SK-N-SH (cell line): Measurements from ENCODE around the gene SRRT. TPM values are rescaled to one million over a fixed set of nuclear protein-coding genes. Genes with fewer than 3 reads are reported as not detected.
"Not testable (repeated sequence)": the region's sequence is repeated elsewhere in the genome, so short reads cannot be mapped to it uniquely, and the experiment has no call there.

ENCODE experiments used
- CTCF ChIA-PET: fragments of 300-600, 350-600 bp; formaldehyde crosslinking; extraction: SDS; loops from one replicate; lab custom pipeline; 2021; lab: Yijun Ruan, JAX
- POLR2A ChIA-PET: fragments of 350-600 bp; sonication (Branson Sonifier 250); formaldehyde crosslinking; extraction: SDS; loops from one replicate; lab custom pipeline; 2020; ENCODE audit warnings: antibody characterized with exemption, inconsistent platforms; lab: Yijun Ruan, JAX
- DNase-seq: peaks from one replicate; pipeline ENCODE4 v3.0.0; 2012
- H2AFZ ChIP-seq: fragments of 200-600 bp; sonication (generic); 2 replicates; pipeline ENCODE4 v1.8.1; 2016; ENCODE audit warnings: antibody characterized with exemption, mild to moderate bottlenecking, low read depth
- H3F3A ChIP-seq: fragments of 200-600 bp; sonication (generic); replicated peaks from 2 replicates; pipeline ENCODE3; 2016; ENCODE audit warnings: antibody characterized with exemption, mild to moderate bottlenecking; ENCODE audit not compliant: insufficient read depth
- H3K27ac ChIP-seq, 2 experiments: fragments of 200-500 bp in 1 of 2; fragments of 200-600 bp in 1 of 2; sonication (Bioruptor generic) in 1 of 2; sonication (generic), shearing (Covaris generic) in 1 of 2; 2 replicates each; pipeline versions ENCODE4 v1.5.1 to v1.6.1; 2014 to 2016; ENCODE audit warnings: low read depth in 2 of 2, inconsistent platforms in 1 of 2, low read length in 1 of 2, mild to moderate bottlenecking in 1 of 2, mixed read lengths in 1 of 2
- H3K27me3 ChIP-seq: fragments of 200-600 bp; sonication (generic), shearing (Covaris generic); 2 replicates; pipeline ENCODE4 v1.6.1; 2016; ENCODE audit warnings: mixed run types; ENCODE audit not compliant: insufficient read depth
- H3K36me3 ChIP-seq, 2 experiments: fragments of 200-500 bp in 1 of 2; fragments of 200-600 bp in 1 of 2; sonication (Bioruptor generic) in 1 of 2; sonication (generic) in 1 of 2; replicated peaks in 1 of 2; 2 replicates each; pipeline versions ENCODE3 to v1.5.1; 2014 to 2016; ENCODE audit warnings: low read length in 1 of 2, mild to moderate bottlenecking in 1 of 2; ENCODE audit not compliant: insufficient read depth in 2 of 2, control insufficient read depth in 1 of 2
- H3K4me1 ChIP-seq, 2 experiments: fragments of 200-500 bp in 1 of 2; fragments of 200-600 bp in 1 of 2; sonication (Bioruptor generic) in 1 of 2; sonication (generic), shearing (Covaris generic) in 1 of 2; 2 replicates each; pipeline versions ENCODE4 v1.5.1 to v1.6.1; 2014 to 2016; ENCODE audit warnings: low read depth in 1 of 2, low read length in 1 of 2, mixed run types in 1 of 2; ENCODE audit not compliant: insufficient read depth in 2 of 2, control insufficient read depth in 1 of 2
- H3K4me2 ChIP-seq: fragments of 200-600 bp; sonication (generic), shearing (Covaris generic); 2 replicates; pipeline ENCODE4 v1.6.1; 2017; ENCODE audit warnings: mixed run types
- H3K4me3 ChIP-seq, 2 experiments: fragments of 200-500 bp in 1 of 2; fragments of 200-600 bp in 1 of 2; sonication (Bioruptor generic) in 1 of 2; sonication (generic), shearing (Covaris generic) in 1 of 2; 2 replicates each; pipeline versions ENCODE4 v1.5.1 to v1.8.1; 2014 to 2016; ENCODE audit warnings: low read depth in 2 of 2, inconsistent platforms in 1 of 2, low read length in 1 of 2, mild to moderate bottlenecking in 1 of 2, mixed read lengths in 1 of 2, moderate library complexity in 1 of 2
- H3K79me2 ChIP-seq: fragments of 200-600 bp; sonication (generic); 2 replicates; pipeline ENCODE4 v1.8.1; 2017; ENCODE audit warnings: mild to moderate bottlenecking; ENCODE audit not compliant: insufficient read depth
- H3K9ac ChIP-seq: fragments of 200-600 bp; sonication (generic); 2 replicates; pipeline ENCODE4 v1.6.1; 2017; ENCODE audit warnings: mixed run types
- H3K9me2 ChIP-seq: fragments of 200-600 bp; sonication (generic); 2 replicates; pipeline ENCODE4 v1.6.1; 2017; ENCODE audit warnings: mixed run types
- H3K9me3 ChIP-seq: fragments of 200-600 bp; sonication (generic); 2 replicates; pipeline ENCODE4 v1.6.1; 2017; ENCODE audit warnings: mixed run types, mild to moderate bottlenecking, moderate library complexity
- H4K20me1 ChIP-seq: fragments of 200-600 bp; sonication (generic); 2 replicates; pipeline ENCODE4 v1.6.1; 2017; ENCODE audit warnings: mild to moderate bottlenecking, mixed run types; ENCODE audit not compliant: insufficient read depth
- ELF1 ChIP-seq: IDR thresholded peaks from 2 replicates; pipeline ENCODE4 v1.4.0; 2012
- EP300 ChIP-seq, 2 experiments: IDR thresholded peaks; 2 replicates each; pipeline versions ENCODE4 v1.4.0 to v1.6.1; 2012; ENCODE audit warnings: borderline replicate concordance in 1 of 2, low read depth in 1 of 2, low read length in 1 of 2
- FOSL2 ChIP-seq: IDR thresholded peaks from 2 replicates; pipeline ENCODE4 v1.4.0; 2012; ENCODE audit warnings: low read depth, mild to moderate bottlenecking, moderate library complexity, borderline replicate concordance
- FOXM1 ChIP-seq: IDR thresholded peaks from 2 replicates; pipeline ENCODE4 v1.4.0; 2012; ENCODE audit warnings: low read depth, mild to moderate bottlenecking
- GABPA ChIP-seq: IDR thresholded peaks from 2 replicates; pipeline ENCODE4 v1.4.0; 2012; ENCODE audit warnings: low read depth, mild to moderate bottlenecking
- MAX ChIP-seq: IDR thresholded peaks from 2 replicates; pipeline ENCODE4 v1.4.0; 2012; ENCODE audit warnings: low read depth
- NFIC ChIP-seq: IDR thresholded peaks from 2 replicates; pipeline ENCODE4 v1.4.0; 2012; ENCODE audit warnings: borderline replicate concordance
- PBX3 ChIP-seq: IDR thresholded peaks from 2 replicates; pipeline ENCODE4; 2012
- RCOR1 ChIP-seq: fragments of 150-350 bp; IDR thresholded peaks from 2 replicates; pipeline ENCODE4 v1.6.1; 2017; ENCODE audit warnings: antibody characterized with exemption, low read length
- RFX5 ChIP-seq: IDR thresholded peaks from 2 replicates; pipeline ENCODE4 v1.6.1; 2012; ENCODE audit warnings: mild to moderate bottlenecking, improper control_type of control experiment, low read length
- SMC3 ChIP-seq: IDR thresholded peaks from 2 replicates; pipeline ENCODE4 v1.6.1; 2012; ENCODE audit warnings: low read depth, low read length, improper control_type of control experiment
- TAF1 ChIP-seq: IDR thresholded peaks from 2 replicates; pipeline ENCODE4 v1.6.1; 2012; ENCODE audit warnings: low read depth, mild to moderate bottlenecking, low read length, moderate library complexity, borderline replicate concordance
- TCF12 ChIP-seq: IDR thresholded peaks from 2 replicates; pipeline ENCODE4 v1.4.0; 2012
- TEAD4 ChIP-seq: IDR thresholded peaks from 2 replicates; pipeline ENCODE4 v1.4.0; 2012; ENCODE audit warnings: mild to moderate bottlenecking, borderline replicate concordance; ENCODE audit not compliant: insufficient read depth
- WGBS: methylation state at CpG from one replicate; pipeline ENCODE4 v1.1.6; 2017; ENCODE audit warnings: low lambda C conversion rate; 5-methylcytosine and 5-hydroxymethylcytosine counted together
- polyA plus RNA-seq, 3 experiments: library from polyadenylated mRNA; depleted of rRNA; stranded (reverse); fragments of >200 nt; gene quantifications; 2 replicates each; pipeline ENCODE4 v1.2.3, GENCODE V29; 2012

The SRRT gene
- polyA plus RNA-seq, 1 of the 3 experiments (the other 2 are of a cell fraction): 92.7 TPM

- not testable (repeated sequence) for H2AFZ ChIP-seq, H3K27me3 ChIP-seq, H3K9me3 ChIP-seq, H3K4me1 ChIP-seq, H3K27ac ChIP-seq, H4K20me1 ChIP-seq, H3K36me3 ChIP-seq, H3K9me2 ChIP-seq, H3K4me2 ChIP-seq, H3F3A ChIP-seq, H3K4me3 ChIP-seq, DNase-seq, H3K9ac ChIP-seq
- WGBS: 96% methylated on average over 9 of the region's 9 CpGs
- peaks cover 28% of the 10 kb centered on the region; the same call in 1 of the 2 replicates for H3K79me2 ChIP-seq
- POLR2A ChIA-PET: interaction anchor here (1.0 kb wide), 1 partner anchor 20 kb away, joined by 5 read pairs; the partner anchor contains the start of gene SRRT
- CTCF ChIA-PET: interaction anchor here (1.1 to 19.3 kb wide), 7 partner anchors 10 to 222 kb away, joined by 3 to 398 read pairs (median 14); partner anchors contain the start of genes GIGYF1 and POP7
These were observed 20.0 kb upstream of the SRRT start for GRCh38 chr7:100854899-100855298.

GRCh38 chr7:100855515-100855914, 19.4 kb upstream of the SRRT start:
- POLR2A ChIA-PET: interaction anchor here (0.6 to 1.0 kb wide), 2 partner anchors 20 to 369 kb away, joined by 3 to 5 read pairs; partner anchors contain the start of gene SRRT
- TF ChIP-seq SMC3 (no peak), EP300 (IDR thresholded peaks at IDR 0.05; ENCODE audit: borderline replicate concordance in 1 of 2, low read depth in 1 of 2, low read length in 1 of 2) (no peak), NFIC (no peak), TAF1 (no peak), ELF1 (no peak), TEAD4 (no peak), FOXM1 (no peak), FOSL2 (no peak), PBX3 (no peak), TCF12 (no peak), GABPA (no peak), RCOR1 (no peak), RFX5 (no peak), MAX (no peak)

More at GRCh38 chr7:100855515-100855914, 19.4 kb upstream of the SRRT start:
- H3K4me2 ChIP-seq: no peak overlapping the region
- 87% methylated on average over 10 of the region's 10 CpGs for WGBS
- CTCF ChIA-PET: interaction anchor here (0.6 to 19.3 kb wide), 8 partner anchors 28 to 373 kb away, joined by 3 to 398 read pairs (median 4); partner anchors contain the start of genes EPO and POP7
- no peaks in the 10 kb centered on the region for H3K27me3 ChIP-seq
- no peaks in the 10 kb centered on the region for H3K9me3 ChIP-seq
- no peak overlapping the region for H3K27ac ChIP-seq
- H3F3A ChIP-seq: peaks cover 4% of the 10 kb centered on the region
- no peaks in the 10 kb centered on the region for H3K9me2 ChIP-seq
- peaks cover 5% of the 10 kb centered on the region in 2 experiments for H3K36me3 ChIP-seq
- no peak overlapping the region for H3K9ac ChIP-seq
- no peak overlapping the region for H3K4me3 ChIP-seq
- H2AFZ ChIP-seq: no peak overlapping the region
- no peak for DNase-seq
- peaks cover 7% of the 10 kb centered on the region in 2 experiments; a peak in 2 of 4 replicates for H3K4me1 ChIP-seq
- peaks cover 28% of the 10 kb centered on the region; the same call in 1 of the 2 replicates for H3K79me2 ChIP-seq
- no peaks in the 10 kb centered on the region for H4K20me1 ChIP-seq
